ENCODE results near the gene CDK13.
"Not testable (repeated sequence)": the region's sequence is repeated elsewhere in the genome, so short reads cannot be mapped to it uniquely, and the experiment has no call there.

CDK13 gene

DNA sequence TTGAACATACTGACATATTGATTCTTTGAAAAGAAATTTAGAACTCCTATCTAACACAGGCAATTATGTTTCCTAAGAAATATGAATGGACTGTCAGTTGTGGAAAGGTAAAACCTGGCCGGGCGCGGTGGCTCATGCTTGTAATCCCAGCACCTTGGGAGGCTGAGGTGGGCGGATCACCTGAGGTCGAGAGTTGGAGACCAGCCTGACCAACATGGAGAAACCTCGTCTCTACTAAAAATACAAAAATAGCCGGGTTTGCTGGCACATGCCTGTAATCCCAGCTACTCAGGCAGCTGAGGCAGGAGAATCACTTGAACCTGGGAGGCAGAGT lies 198.2 kb downstream of the CDK13 start:
- not testable (repeated sequence) for DNase-seq (ENCODE audit: low read depth)

DNA sequence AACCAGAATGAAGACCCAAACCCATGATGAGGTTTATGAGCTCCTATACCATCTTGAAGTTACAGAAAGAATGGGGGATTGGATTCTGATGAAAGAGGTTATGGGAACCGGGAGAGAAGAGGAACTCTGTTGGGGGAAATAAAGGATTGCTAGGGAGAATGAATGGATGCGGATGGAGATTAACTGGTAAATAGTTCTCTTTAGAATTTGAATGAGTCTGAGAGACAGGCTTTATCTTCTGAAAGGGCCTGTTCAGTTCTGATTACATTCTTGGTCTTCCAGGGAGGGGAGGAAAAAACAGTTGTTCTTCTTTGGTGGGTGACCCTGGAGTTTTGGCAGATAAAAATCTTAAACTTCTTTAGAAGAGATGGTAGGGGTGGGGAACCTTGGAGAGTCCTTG lies 198.6 kb downstream of the CDK13 start:
- no peak for DNase-seq (ENCODE audit: low read depth)

Measured in T follicular helper cell (primary cell).